ENCODE data around the gene CMPK2.

GRCh38 chr2:6835467-6835866, 30.2 kb downstream of the CMPK2 start:
- TF ChIP-seq CTCF (IDR thresholded peaks at IDR 0.05) (no peak), POLR2AphosphoS5 (IDR thresholded peaks at IDR 0.05; ENCODE audit: low read depth, low read length) (no peak), SIN3A (IDR thresholded peaks at IDR 0.05; ENCODE audit: borderline replicate concordance, insufficient read depth, low read depth, low read length) (no peak)

All from Panc1 (cell line).